Mucosa of descending colon (tissue), 3 donors: Measurements from ENCODE around the gene ERGIC2. TPM values are rescaled to one million over a fixed set of nuclear protein-coding genes. Genes with fewer than 3 reads are reported as not detected.

Experiments used
- ATAC-seq: fragments of 200-7000 bp; cut with Tn5 transposase; one replicate; pipeline ENCODE4 v1.9.1; 2020; ENCODE audit warnings: mild to moderate bottlenecking, moderate library complexity
- DNase-seq, 3 donors: peaks; one replicate each; pipeline ENCODE4 v3.0.0-alpha.2; 2020
- H3K36me3 ChIP-seq: fragments of 200-600 bp; one replicate; pipeline ENCODE4 v1.8.0; 2021; ENCODE audit warnings: low read depth, mild to moderate bottlenecking
- H3K4me1 ChIP-seq: fragments of 200-600 bp; one replicate; pipeline ENCODE4 v1.8.0; 2021; ENCODE audit warnings: low read depth, mild to moderate bottlenecking
- H3K4me3 ChIP-seq: fragments of 200-600 bp; one replicate; pipeline ENCODE4 v1.8.0; 2021; ENCODE audit warnings: mild to moderate bottlenecking
- H3K9me3 ChIP-seq: fragments of 200-600 bp; one replicate; pipeline ENCODE4 v1.8.0; 2021; ENCODE audit warnings: mild to moderate bottlenecking
- intact Hi-C, 2 donors: fragments of 100-400 bp; cut with DNase I in 1 of 2; cut with micrococcal nuclease in 1 of 2; formaldehyde crosslinking; loops; one replicate each; pipeline versions ENCODE4 v1.11.0 to v1.11.1; 2022; cut with DNase I, micrococcal nuclease
- total RNA-seq, 3 donors: library from RNA; stranded (reverse); fragmentation: NEBNext Ultra II Directional in 2 of 3; extraction: Animal tissue kit (Norgen Biotek cat#: 25700) in 2 of 3; gene quantifications; one replicate each; pipeline versions ENCODE4 v1.2.1 to v1.2.4, GENCODE V29; 2021 to 2023
- TF ChIP-seq, protein P1 (sequence below): fragments of 200-600 bp; IDR thresholded peaks from one replicate; pipeline ENCODE4 v1.8.0; 2022; ENCODE audit warnings: antibody characterized with exemption, mild to moderate bottlenecking
- donor health status: DM: no; HTN: no; CAD: no; lungs with moderate emphysema.
- donor health status: DM: no; HTN: no; CAD: no.
- donor health status: DM: no; HTN: yes; CAD: no.

The ERGIC2 gene
- total RNA-seq, 3 donors from 2014 or later = 42.0 to 65.4 (median 45.1) TPM

DNA sequence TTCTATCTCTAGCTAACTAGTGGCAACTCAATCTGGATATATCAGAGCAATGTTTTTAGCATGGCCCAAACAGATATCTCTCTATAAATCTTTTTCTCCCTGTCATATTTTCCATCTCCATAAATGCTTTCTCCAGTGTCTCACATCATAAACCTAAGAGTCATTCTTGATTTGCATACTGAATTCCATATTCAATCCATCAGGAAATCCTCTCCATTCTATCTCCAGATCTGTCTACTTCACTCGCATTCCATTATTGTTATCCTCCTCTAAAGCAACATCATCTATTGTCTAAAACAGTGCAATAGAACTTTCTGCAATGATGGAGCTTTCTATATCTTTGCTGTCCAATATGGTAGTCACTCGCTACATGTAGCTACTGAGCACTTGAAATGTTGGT is 45.5 kb upstream of the ERGIC2 start:
- DNase-seq = no peak
- no peak overlapping the region for H3K4me3 ChIP-seq
- intact Hi-C loops = no loop called here
- H3K4me1 ChIP-seq = no peaks in the 10 kb centered on the region
- no peaks in the 10 kb centered on the region for H3K36me3 ChIP-seq
- no peaks in the 10 kb centered on the region for H3K9me3 ChIP-seq
- TF ChIP-seq, protein P1, sequence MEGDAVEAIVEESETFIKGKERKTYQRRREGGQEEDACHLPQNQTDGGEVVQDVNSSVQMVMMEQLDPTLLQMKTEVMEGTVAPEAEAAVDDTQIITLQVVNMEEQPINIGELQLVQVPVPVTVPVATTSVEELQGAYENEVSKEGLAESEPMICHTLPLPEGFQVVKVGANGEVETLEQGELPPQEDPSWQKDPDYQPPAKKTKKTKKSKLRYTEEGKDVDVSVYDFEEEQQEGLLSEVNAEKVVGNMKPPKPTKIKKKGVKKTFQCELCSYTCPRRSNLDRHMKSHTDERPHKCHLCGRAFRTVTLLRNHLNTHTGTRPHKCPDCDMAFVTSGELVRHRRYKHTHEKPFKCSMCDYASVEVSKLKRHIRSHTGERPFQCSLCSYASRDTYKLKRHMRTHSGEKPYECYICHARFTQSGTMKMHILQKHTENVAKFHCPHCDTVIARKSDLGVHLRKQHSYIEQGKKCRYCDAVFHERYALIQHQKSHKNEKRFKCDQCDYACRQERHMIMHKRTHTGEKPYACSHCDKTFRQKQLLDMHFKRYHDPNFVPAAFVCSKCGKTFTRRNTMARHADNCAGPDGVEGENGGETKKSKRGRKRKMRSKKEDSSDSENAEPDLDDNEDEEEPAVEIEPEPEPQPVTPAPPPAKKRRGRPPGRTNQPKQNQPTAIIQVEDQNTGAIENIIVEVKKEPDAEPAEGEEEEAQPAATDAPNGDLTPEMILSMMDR = no peak
- no peak for ATAC-seq

DNA sequence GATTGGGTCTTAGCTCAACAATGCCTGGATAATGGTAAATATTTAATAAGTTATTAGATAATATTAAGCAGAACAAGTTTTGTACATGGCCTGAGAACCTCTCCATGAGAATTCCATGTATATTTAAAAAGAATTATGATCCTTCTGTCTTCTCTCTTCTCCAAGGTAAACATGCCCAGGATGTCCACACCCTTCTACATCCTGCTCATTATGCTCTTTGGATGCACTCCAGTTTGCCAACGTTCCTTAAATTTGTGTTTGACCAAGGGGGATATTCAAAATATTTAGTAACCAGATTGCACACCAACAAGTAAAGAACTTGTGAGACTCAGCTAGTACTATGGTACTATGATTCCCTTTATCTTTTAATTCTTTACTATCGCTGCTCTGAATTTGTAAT is 44.8 kb upstream of the ERGIC2 start:
- intact Hi-C loops = no loop called here
- TF ChIP-seq, protein P1 = no peak
- DNase-seq (no peak), ATAC-seq (no peak)
- no peaks in the 10 kb centered on the region for H3K9me3 ChIP-seq
- no peak overlapping the region for H3K4me3 ChIP-seq
- no peaks in the 10 kb centered on the region for H3K4me1 ChIP-seq
- no peaks in the 10 kb centered on the region for H3K36me3 ChIP-seq

DNA sequence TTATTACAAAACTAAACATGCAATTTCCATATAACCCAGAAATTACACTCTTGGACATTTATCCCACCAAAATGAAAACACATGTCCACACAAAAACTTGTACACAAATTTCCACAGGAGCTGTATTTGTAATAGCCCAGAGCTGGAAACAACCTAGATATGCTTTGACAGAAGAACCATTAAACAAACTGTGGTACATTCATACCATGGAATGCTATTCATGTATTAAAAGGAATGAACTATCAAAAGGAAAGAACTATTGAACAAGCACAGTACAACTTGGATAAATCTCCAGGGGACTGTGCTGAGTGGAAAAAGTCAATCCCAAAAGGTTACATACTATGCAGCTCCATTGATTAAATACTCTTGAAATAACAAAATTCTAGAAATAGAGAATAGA is 35.8 kb upstream of the ERGIC2 start:
- intact Hi-C loops = no loop called here
- TF ChIP-seq, protein P1 = no peak
- Histone ChIP-seq H3K36me3 (no peaks in the 10 kb centered on the region), H3K9me3 (no peaks in the 10 kb centered on the region), H3K4me1 (no peaks in the 10 kb centered on the region), H3K4me3 (no peak overlapping the region)
- ATAC-seq (no peak), DNase-seq (no peak)

DNA sequence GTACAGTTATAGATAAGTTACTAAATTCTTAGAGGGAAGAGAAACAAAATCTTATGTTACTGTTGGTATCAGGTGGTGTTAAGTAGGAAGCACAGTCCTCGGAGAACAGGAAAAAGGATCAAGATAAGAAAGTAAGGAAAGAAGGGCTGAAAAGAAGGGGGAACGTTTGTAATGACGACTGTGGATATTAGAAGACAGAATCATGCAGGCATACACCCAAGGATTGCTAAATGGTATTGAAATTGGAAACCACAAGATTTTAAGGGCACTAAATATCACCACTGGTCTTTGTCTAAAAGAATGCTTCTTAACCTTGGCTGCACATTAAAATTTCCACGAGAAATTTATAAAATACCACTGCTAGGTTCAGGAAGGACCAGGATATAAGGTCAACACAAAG is 34.1 kb upstream of the ERGIC2 start:
- H3K36me3 ChIP-seq = no peaks in the 10 kb centered on the region
- intact Hi-C loops = no loop called here
- H3K4me1 ChIP-seq = no peaks in the 10 kb centered on the region
- DNase-seq (no peak), ATAC-seq (no peak)
- H3K9me3 ChIP-seq = no peaks in the 10 kb centered on the region
- TF ChIP-seq, protein P1 = no peak
- no peak overlapping the region for H3K4me3 ChIP-seq

DNA sequence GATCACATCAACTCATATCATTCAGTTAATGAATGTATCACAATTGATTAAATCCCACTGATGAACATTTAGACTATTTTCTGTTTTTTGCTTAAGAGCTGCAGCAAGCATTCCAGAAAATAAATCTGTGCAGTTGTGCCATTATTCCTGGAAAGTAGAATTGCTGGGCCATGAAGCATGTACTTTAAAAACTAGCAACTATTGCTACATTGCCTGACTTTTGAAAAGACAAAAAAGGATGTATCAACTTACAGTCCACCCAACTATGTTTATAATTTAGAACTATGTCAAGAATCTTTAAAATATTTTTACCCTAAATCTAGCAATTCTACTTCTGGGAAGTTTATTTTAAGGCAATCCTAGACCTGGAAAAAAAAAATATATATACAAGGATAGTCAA is 33.4 kb upstream of the ERGIC2 start:
- H3K4me3 ChIP-seq = no peak overlapping the region
- no peak for DNase-seq
- TF ChIP-seq, protein P1 = no peak
- no peaks in the 10 kb centered on the region for H3K36me3 ChIP-seq
- H3K4me1 ChIP-seq = no peaks in the 10 kb centered on the region
- H3K9me3 ChIP-seq = no peaks in the 10 kb centered on the region
- ATAC-seq = no peak
- intact Hi-C loops = no loop called here

DNA sequence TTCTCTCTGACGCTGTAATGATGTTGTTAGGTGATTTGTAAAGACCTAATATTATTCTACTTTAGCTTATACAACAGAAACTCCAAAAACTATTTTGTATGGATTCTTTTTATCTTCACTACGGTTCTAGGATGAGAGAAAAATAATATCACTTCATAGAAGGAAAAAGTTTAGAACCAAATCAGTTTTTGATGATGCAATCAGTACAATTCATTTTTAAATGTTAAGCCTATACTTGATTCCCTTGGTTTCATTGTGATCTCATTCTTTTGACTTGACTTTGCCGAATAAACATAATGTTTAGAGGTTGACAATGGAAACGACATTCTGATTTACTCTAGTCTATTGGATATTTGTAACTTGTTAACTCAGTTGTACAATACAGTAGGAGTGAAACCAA is 24.6 kb upstream of the ERGIC2 start:
- DNase-seq = no peak
- no peaks in the 10 kb centered on the region for H3K4me1 ChIP-seq
- TF ChIP-seq, protein P1 = no peak
- H3K9me3 ChIP-seq = no peaks in the 10 kb centered on the region
- no peak overlapping the region for H3K4me3 ChIP-seq
- H3K36me3 ChIP-seq = no peaks in the 10 kb centered on the region
- intact Hi-C loops = no loop called here
- ATAC-seq = no peak
